Frontal cortex (tissue), 4 donors: Measurements from ENCODE around the gene PLB1. TPM values are rescaled to one million over a fixed set of nuclear protein-coding genes. Genes with fewer than 3 reads are reported as not detected.
A peak's percentile ranks its signal among the peaks of the same experiment; 100 is the strongest.

Experiments
- DNase-seq, 2 donors: peaks; one replicate each; pipeline ENCODE4 v3.0.0; 2012; ENCODE audit warnings: low spot score in 2 of 2
- FAIRE-seq: peaks from 2 replicates; lab custom pipeline; 2012; peaks lifted over from hg19 to GRCh38; lab: Jason Lieb, UNC
- total RNA-seq: library from RNA; depleted of rRNA; stranded (reverse); fragments of >200 nt; gene quantifications from one replicate; pipeline ENCODE4 v1.2.3, GENCODE V29; 2014
- donor health status: control.
- donor health status: control.
- donor health status: control.

The PLB1 gene
- total RNA-seq, 1 donor from 2014 or later = 1.2 TPM

DNA sequence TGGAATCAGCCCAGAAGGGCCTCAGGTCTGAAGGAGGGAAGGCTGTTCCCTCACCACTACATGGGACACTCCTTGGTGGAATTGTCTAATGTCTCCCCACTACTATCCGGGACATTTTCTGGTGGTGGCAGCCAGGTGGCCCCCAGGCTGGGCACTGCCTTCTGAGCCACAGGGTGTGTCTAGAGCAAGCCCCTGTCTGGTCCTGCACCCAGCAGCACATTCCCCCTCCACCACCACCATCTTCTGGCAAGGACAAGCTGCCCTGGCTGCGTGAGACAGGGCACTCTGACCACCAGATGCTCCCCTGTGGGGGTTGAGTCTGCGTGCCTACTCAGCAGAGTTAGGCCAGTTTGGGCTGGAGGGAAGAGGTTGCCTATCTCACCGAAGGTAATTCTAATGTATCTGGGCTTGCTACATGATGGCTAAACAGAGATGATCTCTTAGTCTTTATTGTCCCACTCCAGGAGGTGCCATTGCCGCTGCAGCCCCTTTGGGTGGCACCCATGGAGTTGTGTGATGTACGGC, 106.3 kb downstream of the PLB1 start:
- DNase-seq = no peak
- FAIRE-seq = no peak

DNA sequence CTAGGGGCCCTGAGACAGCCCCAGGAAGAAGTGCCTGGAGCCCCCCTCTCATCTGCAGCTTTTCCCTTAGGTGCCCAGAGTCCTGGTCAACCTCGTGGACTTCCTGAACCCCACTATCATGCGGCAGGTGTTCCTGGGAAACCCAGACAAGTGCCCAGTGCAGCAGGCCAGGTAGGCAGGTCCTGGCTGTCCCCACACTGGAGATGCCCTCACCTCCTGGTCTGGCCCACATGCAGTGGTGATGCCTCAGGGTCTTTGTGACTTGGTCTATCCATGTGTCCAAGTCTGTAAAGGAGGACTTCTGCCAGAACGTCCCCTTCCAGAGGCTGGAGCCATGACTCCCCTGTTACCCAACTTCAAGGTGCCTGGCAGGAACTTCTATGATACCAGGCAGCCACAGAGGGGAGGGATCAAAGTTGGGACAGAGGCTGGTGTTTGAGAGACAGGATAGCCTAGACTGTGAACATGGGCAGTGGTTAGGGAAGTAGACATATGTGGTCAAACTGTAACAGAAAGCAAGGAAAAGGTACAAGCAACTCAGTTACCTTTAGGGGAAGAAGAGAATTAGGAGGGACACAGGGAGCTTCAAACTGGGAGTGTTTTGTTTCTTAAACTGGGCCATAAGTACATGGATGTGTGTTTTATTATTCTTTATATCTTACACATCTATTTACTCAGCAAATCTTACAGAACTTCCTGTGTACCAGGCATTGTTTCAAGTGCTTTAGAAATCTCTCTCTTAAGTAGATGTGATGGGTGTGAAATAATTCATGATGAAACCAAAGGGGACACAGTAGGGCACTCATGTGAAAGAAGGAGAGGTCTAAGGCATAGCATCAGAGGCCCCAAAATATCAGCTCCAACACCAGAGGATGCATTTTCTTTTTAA, 107.1 kb downstream of the PLB1 start:
- FAIRE-seq = no peak
- no peak for DNase-seq

DNA sequence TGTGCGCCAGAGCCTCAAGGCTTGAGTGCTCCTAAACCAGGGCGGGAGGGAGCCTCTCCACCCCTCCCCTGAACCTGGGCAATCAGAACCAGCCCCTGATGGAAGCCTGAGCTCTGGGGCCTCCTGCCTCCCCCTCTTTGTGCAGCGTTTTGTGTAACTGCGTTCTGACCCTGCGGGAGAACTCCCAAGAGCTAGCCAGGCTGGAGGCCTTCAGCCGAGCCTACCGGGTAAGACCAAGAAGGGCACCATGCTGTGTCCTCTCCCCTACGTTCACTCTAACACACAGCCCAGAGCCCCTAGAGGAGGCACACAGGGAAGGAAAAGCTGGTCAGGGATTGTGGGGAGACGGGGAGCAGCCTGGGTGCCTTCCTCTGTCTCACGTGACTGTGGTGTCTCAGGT, 108.0 kb downstream of the PLB1 start:
- DNase-seq (no peak), FAIRE-seq (no peak)

DNA sequence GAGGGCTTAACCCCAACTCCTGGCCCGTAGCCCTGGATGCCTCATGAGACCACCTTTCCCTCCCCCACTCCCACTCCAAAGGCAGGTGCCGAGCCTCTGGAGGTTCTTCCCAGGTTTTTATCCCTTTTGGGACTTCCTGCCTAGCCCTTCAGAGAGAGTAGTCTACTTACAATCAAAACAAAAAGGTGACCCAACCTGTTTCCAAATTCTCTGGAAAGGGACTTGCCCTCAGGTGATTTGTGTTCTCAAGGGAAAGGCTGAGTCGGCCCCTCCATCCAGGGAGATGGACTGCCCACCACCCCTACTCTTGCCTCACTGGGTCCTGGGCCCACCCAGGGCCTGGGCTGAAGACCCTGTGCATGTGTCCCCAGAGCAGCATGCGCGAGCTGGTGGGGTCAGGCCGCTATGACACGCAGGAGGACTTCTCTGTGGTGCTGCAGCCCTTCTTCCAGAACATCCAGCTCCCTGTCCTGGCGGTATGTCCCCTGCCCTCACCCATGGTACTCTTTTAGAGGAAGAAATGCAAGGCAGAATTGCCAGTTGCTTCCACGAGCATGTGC, 108.5 kb downstream of the PLB1 start:
- FAIRE-seq (no peak), DNase-seq (no peak)

DNA sequence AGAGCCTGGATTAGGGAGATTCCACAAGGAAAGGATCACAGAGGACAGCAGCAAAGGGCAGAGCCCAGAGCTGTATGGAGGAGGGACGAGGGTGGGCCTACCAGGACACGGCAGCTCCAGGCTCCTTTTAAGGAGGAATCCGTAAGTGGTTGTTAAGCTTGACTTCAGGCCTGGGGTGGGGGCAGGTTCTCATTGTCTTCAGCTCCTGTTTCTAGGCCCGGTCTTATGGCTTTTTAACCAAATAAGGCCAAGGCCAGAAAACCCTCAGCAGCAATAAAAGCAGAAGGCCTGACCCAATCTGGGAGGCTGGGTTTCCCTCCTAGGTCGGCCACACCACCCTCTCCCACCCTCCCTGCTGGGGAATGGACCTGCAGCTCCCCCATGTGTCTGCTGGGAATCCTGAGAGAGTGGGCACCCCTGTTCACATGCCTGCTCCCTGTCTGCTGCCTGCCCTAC, 111.2 kb downstream of the PLB1 start:
- FAIRE-seq = no peak
- DNase-seq = no peak

DNA sequence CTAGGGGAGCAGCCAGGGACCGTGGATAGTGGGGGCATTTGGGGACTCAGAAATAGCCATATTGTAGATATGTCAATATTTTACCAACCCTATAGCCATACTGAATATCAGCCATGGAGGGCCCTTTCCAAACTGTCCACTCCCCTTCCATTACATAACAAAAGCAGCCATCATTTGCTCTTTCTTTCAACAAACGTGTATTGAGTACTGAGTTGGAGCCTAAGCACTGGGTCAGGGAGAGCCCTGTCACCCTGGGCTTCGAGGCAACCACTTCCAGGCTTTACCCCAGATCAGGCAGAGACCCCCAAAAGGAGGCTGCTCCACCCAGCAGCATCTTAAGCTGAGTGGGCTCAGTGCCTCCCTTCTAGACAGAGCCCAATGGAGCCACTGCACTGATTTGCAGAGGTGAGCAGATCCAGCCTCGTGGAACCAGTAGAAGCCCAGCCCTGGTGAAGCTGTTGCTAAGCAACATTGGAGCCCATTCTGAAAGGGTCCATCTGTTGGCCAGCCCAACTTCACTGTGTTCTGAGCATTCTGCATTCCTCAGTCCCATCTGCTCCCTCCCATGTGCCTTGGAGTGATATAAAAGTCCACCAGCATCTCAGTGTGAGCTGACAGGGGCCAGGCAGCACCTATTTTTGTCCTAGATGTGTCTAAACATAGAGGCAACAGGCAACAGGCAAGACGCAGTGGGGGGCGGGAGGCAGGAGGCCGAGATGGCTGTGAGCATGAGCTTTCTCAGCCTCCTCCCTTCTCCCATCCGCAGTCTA, 112.1 kb downstream of the PLB1 start:
- peak in 1 of 2 donors; percentile 48 for DNase-seq
- FAIRE-seq = no peak

DNA sequence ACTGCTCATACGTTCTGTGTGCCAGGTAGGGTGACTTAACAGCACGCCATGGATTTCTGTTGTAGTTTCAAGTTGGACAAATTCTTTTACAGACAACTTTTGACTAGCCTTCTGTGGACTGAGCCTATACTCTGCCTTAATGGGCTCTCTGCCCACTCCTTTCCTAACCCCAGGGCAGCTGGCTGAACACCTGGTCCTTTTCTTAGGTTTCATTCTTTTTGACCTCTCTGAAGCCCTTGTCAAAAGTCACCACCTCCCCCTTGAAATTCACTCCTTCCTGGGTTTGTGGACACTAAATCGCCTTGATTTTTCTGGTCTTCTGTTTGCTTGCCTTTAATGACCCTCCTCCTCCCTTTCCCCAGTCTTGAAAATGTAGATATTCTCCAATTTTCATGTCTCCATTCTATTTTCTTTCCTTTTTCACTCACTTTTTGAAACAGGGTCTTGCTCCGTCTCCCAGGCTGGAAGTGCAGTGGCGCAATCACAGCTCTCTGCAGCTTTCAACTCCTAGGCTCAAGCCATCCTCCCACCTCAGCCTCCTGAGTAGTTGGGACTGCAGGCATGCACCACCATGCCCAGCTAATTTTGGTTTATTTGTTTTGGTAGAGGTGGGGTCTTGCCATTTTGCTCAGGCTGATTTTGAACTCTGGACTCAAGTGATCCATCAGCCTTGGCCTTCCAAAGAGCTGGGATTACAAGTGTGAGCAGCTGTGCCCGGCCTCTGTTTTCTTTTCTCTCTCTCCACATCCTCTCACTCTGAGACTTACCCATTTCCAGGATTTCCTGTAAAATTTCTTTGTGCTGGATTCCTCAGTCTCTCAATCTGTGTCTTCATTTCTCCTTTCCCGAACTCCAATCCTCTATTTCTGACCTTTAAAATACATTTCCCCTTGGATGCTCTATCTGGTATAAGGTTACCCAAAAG, 112.9 kb downstream of the PLB1 start:
- DNase-seq = no peak
- no peak for FAIRE-seq

DNA sequence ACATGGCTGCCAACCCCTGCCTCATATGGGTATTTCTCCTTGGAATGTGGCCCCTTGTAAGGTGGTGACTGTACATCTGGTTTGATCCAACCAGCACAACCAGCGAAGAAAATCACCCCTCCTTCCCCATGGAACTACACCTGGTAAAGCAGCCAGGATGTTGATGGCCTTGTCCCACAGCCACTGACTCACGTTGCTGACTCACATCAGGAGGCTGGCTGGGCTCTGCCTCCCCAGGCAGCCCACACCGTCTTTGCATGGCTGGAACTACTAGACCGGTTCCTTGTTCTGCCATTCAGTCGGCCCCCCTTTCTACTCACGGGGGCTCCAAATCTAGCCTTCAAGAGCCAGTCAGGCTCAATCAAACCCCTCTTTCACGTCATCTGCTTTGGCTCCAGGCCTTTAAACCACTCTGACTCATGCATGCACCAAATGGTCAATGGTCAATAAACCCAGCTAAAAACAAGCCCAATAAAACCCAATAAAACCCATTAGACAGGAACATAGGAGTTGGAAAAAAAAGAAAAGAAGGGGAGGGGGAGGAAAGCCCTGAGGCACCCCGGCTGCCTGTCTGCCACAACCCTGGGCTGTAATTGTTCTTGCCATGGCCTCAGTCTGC, 114.8 kb downstream of the PLB1 start:
- no peak for DNase-seq
- no peak for FAIRE-seq

DNA sequence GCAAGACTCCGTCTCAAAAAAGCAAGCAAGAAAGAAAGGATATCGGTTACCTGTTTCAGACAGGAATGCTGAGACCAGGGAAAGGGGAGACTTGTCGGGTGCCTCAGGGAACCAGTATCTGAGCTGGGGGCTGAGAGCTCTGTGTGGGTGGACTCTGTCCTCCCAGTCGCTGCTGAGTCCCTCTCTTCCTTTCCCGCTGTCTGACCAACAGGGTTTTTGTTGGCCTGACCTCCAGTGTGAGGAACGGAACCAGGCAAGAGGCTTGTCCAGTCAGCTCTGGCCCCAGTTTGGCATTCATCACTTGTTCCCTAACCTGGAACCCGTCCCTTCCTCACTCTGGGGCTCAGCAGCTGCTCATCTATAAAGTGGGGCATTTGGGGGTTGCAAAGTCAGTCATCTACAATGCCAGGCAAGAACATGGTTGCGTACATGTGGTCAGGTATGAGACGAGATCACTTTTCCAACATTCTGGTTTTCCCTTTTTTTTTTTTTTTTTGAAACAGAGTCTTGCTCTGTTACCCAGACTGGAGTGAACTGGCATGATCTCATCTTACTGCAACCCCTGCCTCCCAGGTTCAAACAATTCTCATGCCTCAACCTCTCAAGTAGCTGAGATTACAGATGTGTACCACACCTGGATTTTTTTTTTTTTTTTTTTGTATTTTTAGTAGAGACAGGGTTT, 116.4 kb downstream of the PLB1 start:
- DNase-seq (no peak), FAIRE-seq (no peak)

DNA sequence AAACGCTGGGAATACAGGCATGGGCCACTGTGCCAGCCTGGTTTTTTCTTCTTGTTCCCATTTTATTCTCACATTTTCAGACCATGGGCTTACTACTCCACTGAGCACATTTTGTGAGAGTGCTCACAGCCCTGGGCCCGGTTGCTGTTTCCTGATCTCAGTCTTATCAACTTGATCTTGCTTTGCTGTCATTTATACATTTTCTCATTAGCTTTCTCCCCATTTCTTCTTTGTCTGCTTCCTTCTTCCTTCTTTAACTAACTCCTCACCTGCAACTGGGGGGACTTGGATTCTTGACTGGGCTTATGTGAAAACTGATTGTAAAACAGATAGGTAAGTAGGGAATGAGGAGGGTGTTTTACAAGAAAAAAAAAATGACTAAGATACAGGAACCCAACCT, 117.3 kb downstream of the PLB1 start:
- DNase-seq (no peak), FAIRE-seq (no peak)

DNA sequence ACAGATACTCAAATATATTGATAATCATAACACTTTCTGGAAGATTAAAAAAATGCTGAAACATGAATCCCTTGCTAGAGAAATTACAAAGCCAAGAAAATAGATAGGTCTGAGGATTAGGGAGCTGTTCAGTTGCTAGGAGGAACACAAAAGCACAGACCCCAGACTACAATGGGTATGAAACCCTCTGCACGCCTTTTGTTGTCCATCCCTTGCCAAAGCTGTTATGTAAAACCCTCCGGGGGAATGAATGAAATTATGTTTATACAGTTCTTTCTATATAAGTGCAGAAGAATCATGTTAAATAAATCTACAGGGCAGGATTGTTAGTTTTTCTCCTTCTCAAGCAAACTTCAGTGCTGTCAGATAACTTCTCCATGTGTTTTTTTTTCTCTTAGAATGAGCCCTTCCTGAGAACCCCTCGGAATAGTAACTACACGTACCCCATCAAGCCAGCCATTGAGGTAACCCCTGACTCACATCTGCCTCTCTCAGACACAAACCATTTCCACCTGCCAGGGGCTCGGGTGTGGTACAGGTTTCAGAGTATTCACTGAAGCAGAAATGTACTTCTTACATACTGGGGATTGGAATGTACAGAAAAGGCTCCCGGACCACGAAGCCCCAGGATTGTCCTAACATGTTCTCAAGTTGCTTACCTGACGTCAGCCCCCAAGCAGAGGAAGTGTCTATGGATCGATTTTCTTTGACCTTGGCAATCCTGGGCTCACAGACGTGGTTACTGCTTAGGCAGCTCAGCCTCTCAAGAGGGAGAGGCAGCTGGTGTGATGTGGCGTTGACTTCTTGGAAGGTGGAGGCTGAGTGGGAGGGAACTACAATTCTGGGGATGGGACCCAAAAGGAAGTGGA, 118.0 kb downstream of the PLB1 start:
- no peak for FAIRE-seq
- no peak for DNase-seq

DNA sequence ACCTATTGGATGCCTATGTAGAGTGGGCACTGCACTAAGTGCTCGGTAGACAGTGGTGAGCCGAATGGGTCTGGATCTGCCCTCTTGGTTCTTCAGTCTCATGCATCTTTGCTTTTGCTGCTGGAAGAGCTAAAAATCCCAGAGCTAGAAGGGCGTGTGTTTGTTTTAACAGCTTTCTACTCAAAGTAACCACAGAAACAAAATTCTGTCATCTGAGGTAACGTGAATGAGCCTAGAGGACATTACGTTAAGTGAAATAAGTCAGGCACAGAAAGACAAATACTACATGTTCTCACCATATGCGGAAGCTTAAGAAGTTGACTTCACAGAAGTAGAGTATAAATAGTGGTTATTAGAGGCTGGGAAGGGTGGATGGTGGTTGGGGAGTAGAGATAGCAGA, 119.8 kb downstream of the PLB1 start:
- DNase-seq (no peak), FAIRE-seq (no peak)

DNA sequence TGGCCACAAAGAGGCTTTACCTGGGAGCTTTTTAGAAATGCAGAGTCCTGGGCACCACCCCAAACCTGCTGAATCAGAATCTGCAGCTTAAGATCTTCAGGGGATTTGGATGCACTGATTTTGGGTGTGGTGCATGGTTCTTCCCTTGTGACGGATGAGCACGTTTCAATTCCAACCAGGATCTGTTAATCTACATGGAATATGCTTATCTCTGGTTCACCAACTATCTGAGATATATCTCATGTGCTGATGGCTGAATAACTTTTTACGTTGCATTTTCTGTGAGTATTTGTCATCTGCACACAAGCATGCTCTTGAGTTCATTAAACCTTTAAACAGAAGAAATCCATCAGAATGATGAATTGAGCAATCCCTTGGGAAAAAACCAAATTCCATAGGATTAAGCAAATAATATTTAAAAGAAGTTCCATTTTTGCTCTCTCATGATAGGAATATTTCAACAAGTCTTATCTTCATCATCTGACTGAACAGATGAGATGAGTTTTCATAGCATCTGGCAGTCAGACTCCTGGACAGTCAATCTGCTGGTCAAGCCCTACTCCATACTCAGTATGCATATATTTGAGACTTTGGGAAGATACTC, 120.6 kb downstream of the PLB1 start:
- no peak for FAIRE-seq
- no peak for DNase-seq

DNA sequence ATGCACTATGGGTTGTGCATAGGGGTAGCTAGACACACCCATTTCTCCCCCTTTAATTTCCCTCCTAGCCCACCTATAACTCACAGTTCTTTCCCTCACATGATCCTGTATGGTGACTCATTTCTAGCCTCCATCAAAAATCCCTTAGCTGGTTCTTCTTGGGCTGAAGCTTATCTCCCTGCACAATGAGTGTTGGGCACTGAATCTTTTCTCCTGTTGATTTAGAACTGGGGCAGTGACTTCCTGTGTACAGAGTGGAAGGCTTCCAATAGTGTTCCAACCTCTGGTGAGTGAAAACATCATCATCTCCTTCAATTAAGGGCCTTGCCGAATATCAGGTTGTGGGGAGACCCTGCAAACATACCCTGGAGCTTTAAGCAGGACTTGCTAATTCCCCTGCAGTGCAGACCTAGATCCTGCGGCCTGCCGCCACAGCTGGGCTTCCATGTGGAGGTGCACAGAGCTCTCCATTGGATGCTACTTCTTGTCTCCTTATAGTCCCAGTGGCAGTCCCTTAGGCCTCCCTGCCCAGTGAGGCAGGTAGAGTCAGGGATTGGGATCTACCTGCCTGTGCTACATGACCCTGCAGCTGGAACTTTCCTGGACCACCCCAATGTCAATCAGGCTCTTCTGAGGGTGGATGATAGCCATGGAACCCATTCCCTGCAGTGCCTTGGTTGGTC, 121.8 kb downstream of the PLB1 start:
- no peak for FAIRE-seq

DNA sequence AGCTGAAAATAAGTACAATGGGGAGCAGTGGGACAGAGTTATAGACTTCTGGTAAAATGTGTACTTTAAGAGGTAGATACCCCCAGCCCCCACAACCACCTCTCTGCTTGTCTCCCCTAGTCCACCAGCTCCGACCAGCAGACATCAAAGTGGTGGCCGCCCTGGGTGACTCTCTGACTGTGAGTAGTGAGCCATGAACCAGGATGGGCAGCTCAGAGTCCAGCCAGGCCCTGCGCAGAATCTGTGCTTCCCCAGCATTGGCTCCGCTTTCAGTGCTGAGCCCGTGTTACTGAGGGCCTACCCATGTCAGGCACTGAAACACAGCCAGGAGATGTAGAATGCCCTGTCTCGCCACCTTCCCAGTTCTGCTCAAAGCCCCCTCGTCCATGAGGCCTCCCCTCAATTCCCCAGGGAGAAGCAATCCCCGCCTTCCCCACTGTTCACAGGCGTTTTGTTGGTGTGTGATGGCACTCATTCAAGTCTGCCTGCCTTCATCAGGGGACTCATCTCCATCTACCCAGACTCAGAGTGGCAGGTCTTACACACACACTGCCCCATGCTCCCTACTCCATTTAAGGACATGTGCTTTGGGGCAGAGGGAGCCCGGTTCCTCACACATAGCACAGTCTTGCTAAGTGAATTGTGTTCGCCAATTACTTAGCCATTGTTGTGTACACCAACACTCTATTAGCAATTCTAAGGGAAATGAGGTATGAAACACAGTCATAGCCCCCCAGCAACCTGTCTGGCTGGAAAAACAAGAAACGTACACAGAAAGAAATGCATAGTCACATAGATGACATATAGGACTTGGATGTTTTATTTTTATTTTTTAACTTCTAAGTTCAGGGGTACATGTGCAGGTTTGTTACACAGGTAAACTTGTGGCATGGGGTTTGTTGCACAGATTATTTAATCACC, 122.6 kb downstream of the PLB1 start:
- DNase-seq (no peak), FAIRE-seq (no peak)

More for the DNA sequence above, 121.8 kb downstream of the PLB1 start:
- no peak for DNase-seq
